MCF 10A (cell line): ENCODE data around the gene MYCN. TPM values are rescaled to one million over a fixed set of nuclear protein-coding genes. Genes with fewer than 3 reads are reported as not detected.

ENCODE experiments used
- BruUV-seq: library from RNA; stranded (reverse); fragments of 400-500 nt; replicated peaks from 2 replicates; lab custom pipeline; 2021; lab: Mats Ljungman, UMichigan
- CTCF ChIA-PET: fragments of 300-600 bp; sonication (Branson Sonifier 250); formaldehyde crosslinking; extraction: SDS; loops from one replicate; lab custom pipeline; 2021; ENCODE audit warnings: antibody characterized with exemption, inconsistent platforms; lab: Yijun Ruan, JAX
- POLR2A ChIA-PET: fragments of 300-600, 350-650 bp; sonication (Branson Sonifier 250); formaldehyde crosslinking; extraction: SDS; loops from one replicate; lab custom pipeline; 2020; ENCODE audit warnings: antibody characterized with exemption, inconsistent platforms; lab: Yijun Ruan, JAX
- DNase-seq: peaks from one replicate; pipeline ENCODE4 v3.0.0-alpha.2; 2018; ENCODE audit not compliant: unreplicated experiment
- H3K27ac Mint-ChIP-seq: one replicate; pipeline ENCODE4 v1.8.0; 2022; ENCODE audit warnings: mild to moderate bottlenecking, low read depth, mixed read lengths; ENCODE audit not compliant: unreplicated experiment
- H3K27me3 Mint-ChIP-seq: one replicate; pipeline ENCODE4 v1.8.0; 2022; ENCODE audit warnings: mixed read lengths; ENCODE audit not compliant: insufficient read depth, unreplicated experiment
- H3K36me3 Mint-ChIP-seq: one replicate; pipeline ENCODE4 v1.8.0; 2022; ENCODE audit warnings: mild to moderate bottlenecking, moderate library complexity, mixed read lengths; ENCODE audit not compliant: insufficient read depth, unreplicated experiment
- H3K4me1 Mint-ChIP-seq: one replicate; pipeline ENCODE4 v1.8.0; 2022; ENCODE audit warnings: mixed read lengths; ENCODE audit not compliant: insufficient read depth, unreplicated experiment
- H3K4me3 Mint-ChIP-seq: one replicate; pipeline ENCODE4 v1.8.0; 2022; ENCODE audit warnings: mild to moderate bottlenecking, moderate library complexity, mixed read lengths; ENCODE audit not compliant: unreplicated experiment
- H3K9me3 Mint-ChIP-seq: one replicate; pipeline ENCODE4 v1.8.0; 2022; ENCODE audit warnings: mixed read lengths; ENCODE audit not compliant: unreplicated experiment
- CTCF ChIP-seq: fragments of 200-600 bp; IDR thresholded peaks from one replicate; pipeline ENCODE4 v1.8.0; 2022; ENCODE audit warnings: antibody characterized with exemption, mild to moderate bottlenecking; ENCODE audit not compliant: unreplicated experiment
- intact Hi-C: fragments of 100-400 bp; cut with micrococcal nuclease; formaldehyde crosslinking; loops from 2 replicates; pipeline ENCODE4 v1.14.1; 2022
- total RNA-seq: library from RNA; stranded (reverse); gene quantifications from 2 replicates; pipeline ENCODE4 v1.2.3, GENCODE V29; 2022

MYCN gene
- total RNA-seq, 1 experiment from 2014 or later, result not detected

- no peak overlapping the region for H3K27ac Mint-ChIP-seq
- POLR2A ChIA-PET, result interaction anchor here (0.6 kb wide), 1 partner anchor 1048 kb away, joined by 3 read pairs; no protein-coding TSS in a partner anchor
- no peak for TF ChIP-seq CTCF
Measured at GRCh38 chr2:15945909-15946705, 5.8 kb downstream of the MYCN start.

GRCh38 chr2:15946983-15947382, 6.6 kb downstream of the MYCN start:
- no peak for DNase-seq
- Mint-ChIP-seq H3K36me3 (no peaks in the 10 kb centered on the region), H3K9me3 (peaks cover 7% of the 10 kb centered on the region), H3K27me3 (no peaks in the 10 kb centered on the region), H3K4me3 (no peak overlapping the region), H3K27ac (no peak overlapping the region), H3K4me1 (no peaks in the 10 kb centered on the region)
- no peak for TF ChIP-seq CTCF
- no TSS peak for BruUV-seq
- CTCF ChIA-PET, result interaction anchor here (0.7 to 0.8 kb wide), 3 partner anchors 38 to 809 kb away, joined by 4 read pairs; no protein-coding TSS in a partner anchor
- POLR2A ChIA-PET, result interaction anchor here (0.6 kb wide), 1 partner anchor 1047 kb away, joined by 3 read pairs; no protein-coding TSS in a partner anchor
- intact Hi-C loops, result no loop called here

More at GRCh38 chr2:15945909-15946705, 5.8 kb downstream of the MYCN start:
- H3K27me3 Mint-ChIP-seq, result peaks cover 3% of the 10 kb centered on the region
- H3K9me3 Mint-ChIP-seq, result peaks cover 5% of the 10 kb centered on the region
- intact Hi-C loops, result no loop called here
- no TSS peak for BruUV-seq
- H3K36me3 Mint-ChIP-seq, result no peaks in the 10 kb centered on the region
- DNase-seq, result no peak
- CTCF ChIA-PET, result interaction anchor here (0.6 to 0.8 kb wide), 3 partner anchors 336 to 541 kb away, joined by 3 to 4 read pairs (median 4); no protein-coding TSS in a partner anchor
- no peaks in the 10 kb centered on the region for H3K4me1 Mint-ChIP-seq
- H3K4me3 Mint-ChIP-seq, result no peak overlapping the region

GRCh38 chr2:15947431-15947830, 7.1 kb downstream of the MYCN start:
- H3K9me3 Mint-ChIP-seq, result peaks cover 7% of the 10 kb centered on the region
- H3K4me3 Mint-ChIP-seq, result no peak overlapping the region
- H3K4me1 Mint-ChIP-seq, result no peaks in the 10 kb centered on the region
- DNase-seq, result no peak
- POLR2A ChIA-PET, result no interaction called here
- intact Hi-C loops, result no loop called here
- no TSS peak for BruUV-seq
- no peaks in the 10 kb centered on the region for H3K27me3 Mint-ChIP-seq
- TF ChIP-seq CTCF, result no peak
- H3K27ac Mint-ChIP-seq, result no peak overlapping the region
- CTCF ChIA-PET, result interaction anchor here (0.7 kb wide), 3 partner anchors 38 to 809 kb away, joined by 3 to 4 read pairs (median 4); no protein-coding TSS in a partner anchor
- H3K36me3 Mint-ChIP-seq, result no peaks in the 10 kb centered on the region

GRCh38 chr2:15948704-15948957, 8.3 kb downstream of the MYCN start:
- TF ChIP-seq CTCF, result no peak
- no TSS peak for BruUV-seq
- Mint-ChIP-seq H3K9me3 (peaks cover 7% of the 10 kb centered on the region), H3K36me3 (no peaks in the 10 kb centered on the region), H3K27me3 (peaks cover 10% of the 10 kb centered on the region), H3K4me1 (no peaks in the 10 kb centered on the region), H3K4me3 (no peak overlapping the region), H3K27ac (no peak overlapping the region)
- ChIA-PET POLR2A (no interaction called here), CTCF (interaction anchor here (0.7 to 2.1 kb wide), 2 partner anchors 9 to 146 kb away, joined by 3 to 16 read pairs; partner anchors contain the start of gene MYCN)
- DNase-seq, result no peak
- intact Hi-C loops, result no loop called here
